PC-9 (cell line): ENCODE measurements around the gene TEAD2. TPM values are rescaled to one million over a fixed set of nuclear protein-coding genes. Genes with fewer than 3 reads are reported as not detected.

ENCODE experiments used
- BruUV-seq: library from RNA; stranded (reverse); fragments of 400-500 nt; replicated peaks from 2 replicates; lab custom pipeline; 2021; lab: Mats Ljungman, UMichigan
- CTCF ChIA-PET: fragments of 300-600 bp; sonication (Branson Sonifier 250); formaldehyde crosslinking; loops from one replicate; lab custom pipeline; 2022; ENCODE audit warnings: antibody characterized with exemption; lab: Charles Lee
- POLR2A ChIA-PET: fragments of 300-600 bp; sonication (Branson Sonifier 250); formaldehyde crosslinking; loops from one replicate; lab custom pipeline; 2022; ENCODE audit warnings: antibody characterized with exemption; ENCODE audit not compliant: unreplicated experiment; lab: Charles Lee
- DNase-seq, 2 experiments: peaks; one replicate each; pipeline versions ENCODE4 v3.0.0 to v3.0.0-alpha.2; 2015 to 2022; ENCODE audit warnings: mixed read lengths in 1 of 2
- H2AFZ ChIP-seq: fragments of 200-600 bp; sonication (generic); 2 replicates; pipeline ENCODE4 v1.8.1; 2017; ENCODE audit warnings: antibody characterized with exemption
- H3F3A ChIP-seq: fragments of 200-600 bp; sonication (generic); 2 replicates; pipeline ENCODE4 v1.8.1; 2017; ENCODE audit warnings: antibody characterized with exemption, mild to moderate bottlenecking, low read depth; ENCODE audit not compliant: insufficient read depth
- H3K27ac ChIP-seq: fragments of 200-600 bp; sonication (generic); 2 replicates; pipeline ENCODE4 v1.6.1; 2016; ENCODE audit warnings: mixed run types
- H3K27me3 ChIP-seq: fragments of 200-600 bp; sonication (generic); 2 replicates; pipeline ENCODE4 v1.6.1; 2016; ENCODE audit warnings: low read depth, mixed run types; ENCODE audit not compliant: insufficient read depth
- H3K36me3 ChIP-seq: fragments of 200-600 bp; sonication (generic); 2 replicates; pipeline ENCODE4 v1.6.1; 2016; ENCODE audit warnings: low read depth, mixed run types
- H3K4me1 ChIP-seq: fragments of 200-600 bp; sonication (generic); replicated peaks from 2 replicates; pipeline ENCODE4 v1.6.1; 2016; ENCODE audit warnings: mixed run types; ENCODE audit not compliant: insufficient read depth
- H3K4me2 ChIP-seq: fragments of 200-600 bp; sonication (generic); 2 replicates; pipeline ENCODE4 v1.6.1; 2017; ENCODE audit warnings: mixed run types
- H3K4me3 ChIP-seq: fragments of 200-600 bp; sonication (generic); 2 replicates; pipeline ENCODE4 v1.6.1; 2016; ENCODE audit warnings: mixed run types
- H3K79me2 ChIP-seq: fragments of 200-600 bp; sonication (generic); 2 replicates; pipeline ENCODE4 v1.6.1; 2017; ENCODE audit warnings: low read depth, mixed run types
- H3K9me2 ChIP-seq: fragments of 200-600 bp; sonication (generic); 2 replicates; pipeline ENCODE4 v1.8.1; 2017; ENCODE audit warnings: mild to moderate bottlenecking; ENCODE audit not compliant: insufficient read depth
- H3K9me3 ChIP-seq: fragments of 200-600 bp; sonication (generic); 2 replicates; pipeline ENCODE4 v1.8.1; 2016; ENCODE audit warnings: low read depth; ENCODE audit not compliant: insufficient read depth
- H4K20me1 ChIP-seq: fragments of 200-600 bp; sonication (generic); 2 replicates; pipeline ENCODE4 v1.8.1; 2017; ENCODE audit not compliant: insufficient read depth
- CTCF ChIP-seq: fragments of 200-600 bp; sonication (generic); conservative IDR thresholded peaks from 2 replicates; pipeline ENCODE4 v1.6.1; 2017; ENCODE audit warnings: mixed run types, antibody characterized with exemption, mild to moderate bottlenecking, moderate library complexity
- EZH2 ChIP-seq: fragments of 200-600 bp; sonication (generic); IDR thresholded peaks from 2 replicates; pipeline ENCODE4 v1.8.0; 2017; ENCODE audit warnings: antibody characterized with exemption, low read depth
- intact Hi-C: fragments of 100-400 bp; cut with micrococcal nuclease; formaldehyde crosslinking; loops from one replicate; pipeline ENCODE4 v1.10.0; 2022; ENCODE audit not compliant: unreplicated experiment
- total RNA-seq: library from RNA; stranded (reverse); gene quantifications from 2 replicates; pipeline ENCODE4 v1.2.3, GENCODE V29; 2021

TEAD2 gene
- total RNA-seq, 1 experiment from 2014 or later: 55.6 TPM

- Histone ChIP-seq H3K4me3 (no peak overlapping the region), H3K9me3 (peaks cover 17% of the 10 kb centered on the region), H3K27ac (no peak overlapping the region), H3F3A (no peaks in the 10 kb centered on the region), H3K36me3 (no peaks in the 10 kb centered on the region), H4K20me1 (no peaks in the 10 kb centered on the region), H3K9me2 (no peaks in the 10 kb centered on the region), H3K4me1 (no peaks in the 10 kb centered on the region), H3K79me2 (no peaks in the 10 kb centered on the region), H3K4me2 (no peak overlapping the region), H2AFZ (no peak overlapping the region), H3K27me3 (peaks cover 45% of the 10 kb centered on the region; the same call in 1 of the 2 replicates)
- TF ChIP-seq EZH2 (no peak), CTCF (no peak)
- POLR2A ChIA-PET: no interaction called here
- no peak for DNase-seq
- CTCF ChIA-PET: no interaction called here
- intact Hi-C loops: no loop called here
- BruUV-seq: no TSS peak
These were observed 9.0 kb upstream of the TEAD2 start for GRCh38 chr19:49371184-49371583.

- no peaks in the 10 kb centered on the region for H3K79me2 ChIP-seq
- TF ChIP-seq CTCF (no peak), EZH2 (no peak)
- DNase-seq: no peak
- no peaks in the 10 kb centered on the region for H3F3A ChIP-seq
- H3K36me3 ChIP-seq: no peaks in the 10 kb centered on the region
- ChIA-PET CTCF (no interaction called here), POLR2A (no interaction called here)
- H3K4me2 ChIP-seq: no peak overlapping the region
- no peaks in the 10 kb centered on the region for H3K9me2 ChIP-seq
- intact Hi-C loops: no loop called here
- no peak overlapping the region for H3K27ac ChIP-seq
- 0 out of 2 replicates have a peak, but pooled peaks cover 3% of the 10 kb centered on the region for H3K4me1 ChIP-seq
- H3K9me3 ChIP-seq: peaks cover 17% of the 10 kb centered on the region
- BruUV-seq: no TSS peak
- peaks cover 28% of the 10 kb centered on the region; the same call in 1 of the 2 replicates for H3K27me3 ChIP-seq
- H4K20me1 ChIP-seq: no peaks in the 10 kb centered on the region
- no peak overlapping the region for H3K4me3 ChIP-seq
- H2AFZ ChIP-seq: no peak overlapping the region
These were observed 6.6 kb upstream of the TEAD2 start for GRCh38 chr19:49368711-49369358.

- BruUV-seq: no TSS peak
- Histone ChIP-seq H3K4me1 (0 out of 2 replicates have a peak, but pooled peaks cover 10% of the 10 kb centered on the region), H3F3A (peaks cover 5% of the 10 kb centered on the region; the same call in 1 of the 2 replicates), H3K4me2 (no peak overlapping the region), H3K9me2 (no peaks in the 10 kb centered on the region), H3K27me3 (peaks cover 21% of the 10 kb centered on the region; the same call in 1 of the 2 replicates), H3K27ac (no peak overlapping the region), H3K9me3 (peaks cover 17% of the 10 kb centered on the region), H3K79me2 (no peaks in the 10 kb centered on the region), H3K36me3 (no peaks in the 10 kb centered on the region), H4K20me1 (no peaks in the 10 kb centered on the region), H2AFZ (no peak overlapping the region), H3K4me3 (no peak overlapping the region)
- intact Hi-C loops: no loop called here
- TF ChIP-seq EZH2 (no peak), CTCF (no peak)
- no peak for DNase-seq
- CTCF ChIA-PET: interaction anchor here (0.7 kb wide), 1 partner anchor 447 kb away, joined by 14 read pairs; the partner anchor contains the start of gene FUZ
- POLR2A ChIA-PET: interaction anchor here (0.5 to 0.7 kb wide), 2 partner anchors 96 to 237 kb away, joined by 5 read pairs; no protein-coding TSS in a partner anchor
These were observed 3.9 kb upstream of the TEAD2 start for GRCh38 chr19:49366110-49366509.
